Sigmoid colon (tissue), 7 donors: ENCODE measurements around the gene UNC119B. TPM values are rescaled to one million over a fixed set of nuclear protein-coding genes. Genes with fewer than 3 reads are reported as not detected.

Experiments used
- DNase-seq: peaks from one replicate; pipeline ENCODE4 v3.0.0-alpha.2; 2019
- H3K27ac ChIP-seq, 4 donors: fragments of 200-600 bp; sonication (generic); one replicate each; pipeline ENCODE4 v1.5.1; 2016 to 2019; ENCODE audit warnings: mild to moderate bottlenecking in 1 of 4
- H3K27me3 ChIP-seq, 3 donors: fragments of 200-600 bp; sonication (generic); one replicate each; pipeline ENCODE4 v1.5.1; 2019; ENCODE audit warnings: mild to moderate bottlenecking in 1 of 3
- H3K36me3 ChIP-seq, 4 donors: fragments of 200-600 bp; sonication (generic); one replicate each; pipeline ENCODE4 v1.5.1; 2016 to 2019
- H3K4me1 ChIP-seq, 4 donors: fragments of 200-600 bp; sonication (generic); one replicate each; pipeline ENCODE4 v1.5.1; 2017 to 2019
- H3K4me3 ChIP-seq, 4 donors: fragments of 200-600 bp; sonication (generic); one replicate each; pipeline ENCODE4 v1.5.1; 2017 to 2019; ENCODE audit warnings: mild to moderate bottlenecking in 2 of 4, moderate library complexity in 1 of 4
- H3K9me3 ChIP-seq, 4 donors: fragments of 200-600 bp in 3 of 4; sonication (generic) in 3 of 4; one replicate each; pipeline versions ENCODE4 v1.5.1 to v1.6.1; 2013 to 2019
- EP300 ChIP-seq, 4 donors: sonication (generic); formaldehyde crosslinking; IDR thresholded peaks; one replicate each; pipeline ENCODE4 v1.6.1; 2017; ENCODE audit warnings: antibody characterized with exemption in 4 of 4
- POLR2A ChIP-seq, 2 donors: fragments of 450-650 bp; IDR thresholded peaks; one replicate each; pipeline ENCODE4 v1.6.1; 2016; ENCODE audit warnings: antibody characterized with exemption in 2 of 2, mild to moderate bottlenecking in 2 of 2, moderate library complexity in 2 of 2
- POLR2AphosphoS5 ChIP-seq, 4 donors: sonication (generic); formaldehyde crosslinking; IDR thresholded peaks; one replicate each; pipeline ENCODE4 v1.6.1; 2017; ENCODE audit warnings: antibody characterized with exemption in 4 of 4
- WGBS, 2 donors: extraction: QIAGEN DNeasy Blood & Tissue Kit; methylation state at CpG; one replicate each; pipeline ENCODE4 v1.1.7; 2013; 5-methylcytosine and 5-hydroxymethylcytosine counted together
- intact Hi-C: fragments of 100-400 bp; cut with DNase I; formaldehyde crosslinking; loops from one replicate; pipeline ENCODE4 v1.15.1; 2023
- polyA plus RNA-seq, 3 donors: library from polyadenylated mRNA; stranded (reverse); fragments of 200-250 nt; gene quantifications; one replicate each; pipeline ENCODE4 v1.2.3, GENCODE V29; 2013
- total RNA-seq, 4 donors: library from RNA; depleted of rRNA; stranded (reverse); fragments of >200 nt; gene quantifications; one replicate each; pipeline ENCODE4 v1.1.0, GENCODE V29; 2016
- TF ChIP-seq, protein P1 (sequence below), 4 experiments: fragments of 450-650 bp in 3 of 4; fragments of 200-600 bp in 1 of 4; IDR thresholded peaks; one replicate each; pipeline ENCODE4 v1.5.1; 2016 to 2019; ENCODE audit warnings: antibody characterized with exemption in 4 of 4, mild to moderate bottlenecking in 3 of 4, moderate library complexity in 2 of 4
- donor health status: healthy with polysubstance abuse.
- donor health status: Bipolar disorder and iron deficiency.
- donor health status: healthy.

Gene UNC119B
- total and polyA plus RNA-seq, 7 donors: 8.4 to 19.3 (median 17.9) TPM

DNA sequence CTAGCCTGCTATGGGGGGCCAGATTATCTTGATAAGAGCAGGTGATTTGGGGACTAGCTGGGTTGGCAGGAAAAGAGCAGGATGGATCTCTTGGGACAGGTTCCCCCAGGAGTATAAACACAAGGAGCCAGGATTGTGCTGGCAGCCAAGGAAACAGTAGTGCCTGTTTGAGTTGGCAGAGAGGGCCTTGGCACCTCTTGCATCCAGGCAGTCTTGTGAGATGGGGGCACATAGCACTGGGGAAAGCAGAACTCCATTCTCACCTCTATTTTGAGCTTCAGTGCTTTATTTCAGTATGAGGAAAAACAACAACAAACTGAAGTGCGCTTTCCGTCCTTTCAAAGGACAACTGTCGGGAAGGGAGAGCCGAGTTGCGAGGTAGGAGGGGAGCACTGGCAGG, 9.4 kb upstream of the UNC119B start:
- no peaks in the 10 kb centered on the region for H3K27me3 ChIP-seq
- H3K9me3 ChIP-seq: no peaks in the 10 kb centered on the region
- H3K4me3 ChIP-seq: no peak overlapping the region
- H3K36me3 ChIP-seq: peaks cover 3 to 78% (median 27%) of the 10 kb centered on the region in 4 donors
- intact Hi-C loops: no loop called here
- no peak overlapping the region for H3K27ac ChIP-seq
- TF ChIP-seq POLR2AphosphoS5 (IDR thresholded peaks at IDR 0.05) (no peak), POLR2A (IDR thresholded peaks at IDR 0.05) (no peak), EP300 (IDR thresholded peaks at IDR 0.05) (no peak)
- TF ChIP-seq, protein P1, sequence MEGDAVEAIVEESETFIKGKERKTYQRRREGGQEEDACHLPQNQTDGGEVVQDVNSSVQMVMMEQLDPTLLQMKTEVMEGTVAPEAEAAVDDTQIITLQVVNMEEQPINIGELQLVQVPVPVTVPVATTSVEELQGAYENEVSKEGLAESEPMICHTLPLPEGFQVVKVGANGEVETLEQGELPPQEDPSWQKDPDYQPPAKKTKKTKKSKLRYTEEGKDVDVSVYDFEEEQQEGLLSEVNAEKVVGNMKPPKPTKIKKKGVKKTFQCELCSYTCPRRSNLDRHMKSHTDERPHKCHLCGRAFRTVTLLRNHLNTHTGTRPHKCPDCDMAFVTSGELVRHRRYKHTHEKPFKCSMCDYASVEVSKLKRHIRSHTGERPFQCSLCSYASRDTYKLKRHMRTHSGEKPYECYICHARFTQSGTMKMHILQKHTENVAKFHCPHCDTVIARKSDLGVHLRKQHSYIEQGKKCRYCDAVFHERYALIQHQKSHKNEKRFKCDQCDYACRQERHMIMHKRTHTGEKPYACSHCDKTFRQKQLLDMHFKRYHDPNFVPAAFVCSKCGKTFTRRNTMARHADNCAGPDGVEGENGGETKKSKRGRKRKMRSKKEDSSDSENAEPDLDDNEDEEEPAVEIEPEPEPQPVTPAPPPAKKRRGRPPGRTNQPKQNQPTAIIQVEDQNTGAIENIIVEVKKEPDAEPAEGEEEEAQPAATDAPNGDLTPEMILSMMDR (IDR thresholded peaks at IDR 0.05): no peak
- 97% methylated on average over 5 of the region's 5 CpGs for WGBS, 2 donors
- no peaks in the 10 kb centered on the region for H3K4me1 ChIP-seq
- no peak for DNase-seq

DNA sequence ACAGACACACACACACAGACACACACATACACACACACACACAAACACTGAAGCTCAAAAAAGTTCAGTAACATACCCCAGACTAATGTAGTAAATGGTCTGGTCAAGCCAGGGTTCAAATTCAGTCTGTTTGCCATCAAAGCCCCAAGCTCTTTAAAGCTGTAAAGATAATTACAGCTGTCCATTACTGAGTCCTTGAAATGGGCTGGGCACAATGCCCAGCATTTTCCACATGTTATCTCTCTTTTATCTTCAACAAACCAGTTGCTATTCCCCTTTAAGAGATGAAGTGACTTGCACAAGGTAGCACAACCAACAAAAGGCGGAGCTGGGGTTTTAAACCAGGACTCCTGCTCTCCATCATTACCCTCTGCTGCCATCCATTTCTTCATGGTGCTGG, 7.6 kb upstream of the UNC119B start:
- TF ChIP-seq EP300 (IDR thresholded peaks at IDR 0.05): no peak
- intact Hi-C loops: no loop called here
- Histone ChIP-seq H3K36me3 (peaks cover 3 to 61% (median 16%) of the 10 kb centered on the region in 4 donors), H3K27ac (no peak overlapping the region), H3K9me3 (no peaks in the 10 kb centered on the region), H3K4me3 (no peak overlapping the region), H3K4me1 (no peaks in the 10 kb centered on the region), H3K27me3 (no peaks in the 10 kb centered on the region)
- DNase-seq: no peak
- WGBS, 2 donors: 52 to 84% methylated on average over 1 of the region's 1 CpG

DNA sequence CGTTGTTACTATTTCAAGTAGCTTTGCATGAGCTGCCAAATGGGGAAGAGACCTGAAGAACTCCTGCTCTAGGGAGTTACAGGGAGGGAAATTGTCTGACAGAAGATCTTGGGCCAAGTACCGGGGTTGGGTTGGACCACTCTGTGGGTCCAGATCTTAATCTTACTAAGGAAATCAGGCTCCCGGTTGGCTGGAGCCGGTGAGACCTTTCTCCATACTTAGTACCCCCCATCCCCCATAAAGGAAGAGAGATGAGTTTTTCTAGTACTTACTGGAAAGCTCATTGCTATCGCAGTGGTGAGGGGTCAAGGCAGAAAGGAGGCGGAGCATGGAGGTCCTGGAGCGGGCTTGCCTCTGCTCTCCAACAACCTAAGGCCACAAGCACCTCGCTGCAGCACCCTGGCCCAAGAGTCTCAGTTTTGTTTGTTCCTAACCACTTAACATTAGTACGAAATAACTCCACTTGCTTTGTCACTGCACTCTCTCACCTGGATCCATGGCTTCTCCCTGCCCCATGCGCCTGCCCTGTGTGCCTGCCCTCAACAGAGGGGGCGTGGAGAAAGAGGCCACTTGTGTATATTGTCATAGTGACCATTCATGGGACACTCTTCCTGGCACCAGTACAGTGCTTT, 6.8 kb upstream of the UNC119B start:
- H3K27me3 ChIP-seq: no peaks in the 10 kb centered on the region
- no peak overlapping the region for H3K4me3 ChIP-seq
- H3K4me1 ChIP-seq: no peaks in the 10 kb centered on the region
- DNase-seq: no peak
- WGBS, 2 donors: 87 to 94% methylated on average over 11 of the region's 11 CpGs
- peaks cover 2 to 53% (median 12%) of the 10 kb centered on the region in 4 donors for H3K36me3 ChIP-seq
- no peak overlapping the region for H3K27ac ChIP-seq
- intact Hi-C loops: no loop called here
- TF ChIP-seq, protein P1 (IDR thresholded peaks at IDR 0.05): no peak
- no peak for TF ChIP-seq EP300 (IDR thresholded peaks at IDR 0.05)
- TF ChIP-seq POLR2A (IDR thresholded peaks at IDR 0.05): no peak
- no peak for TF ChIP-seq POLR2AphosphoS5 (IDR thresholded peaks at IDR 0.05)
- H3K9me3 ChIP-seq: no peaks in the 10 kb centered on the region

DNA sequence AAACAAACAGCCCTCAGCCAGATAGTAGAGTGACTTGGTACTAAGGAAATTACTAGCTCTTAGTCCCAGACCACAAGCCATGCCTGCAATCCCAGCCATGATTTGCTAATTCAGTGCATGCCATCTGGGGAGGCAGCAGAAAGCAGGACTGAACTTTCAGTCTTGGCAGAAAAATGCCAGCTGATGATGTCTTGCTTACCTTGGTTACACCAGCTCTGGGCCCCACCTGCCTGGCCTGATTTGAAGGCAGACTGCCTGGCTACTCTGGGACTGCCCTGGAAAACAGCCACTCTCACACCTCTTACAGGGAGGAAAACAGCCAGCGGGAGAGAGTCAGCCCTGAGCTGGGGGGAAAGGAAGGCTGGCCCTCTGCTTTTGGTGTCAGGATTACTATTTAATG, 4.6 kb upstream of the UNC119B start:
- 93 to 96% methylated on average over 1 of the region's 1 CpG for WGBS, 2 donors
- Histone ChIP-seq H3K9me3 (no peaks in the 10 kb centered on the region), H3K4me3 (no peak overlapping the region), H3K27me3 (no peaks in the 10 kb centered on the region), H3K4me1 (peaks cover 0 to 7% (median 6%) of the 10 kb centered on the region in 4 donors), H3K27ac (no peak overlapping the region), H3K36me3 (peaks cover 0 to 31% (median 7%) of the 10 kb centered on the region in 4 donors)
- TF ChIP-seq, protein P1 (IDR thresholded peaks at IDR 0.05): no peak
- no peak for TF ChIP-seq EP300 (IDR thresholded peaks at IDR 0.05)
- TF ChIP-seq POLR2A (IDR thresholded peaks at IDR 0.05): no peak
- TF ChIP-seq POLR2AphosphoS5 (IDR thresholded peaks at IDR 0.05): no peak
- no peak for DNase-seq
- intact Hi-C loops: no loop called here

DNA sequence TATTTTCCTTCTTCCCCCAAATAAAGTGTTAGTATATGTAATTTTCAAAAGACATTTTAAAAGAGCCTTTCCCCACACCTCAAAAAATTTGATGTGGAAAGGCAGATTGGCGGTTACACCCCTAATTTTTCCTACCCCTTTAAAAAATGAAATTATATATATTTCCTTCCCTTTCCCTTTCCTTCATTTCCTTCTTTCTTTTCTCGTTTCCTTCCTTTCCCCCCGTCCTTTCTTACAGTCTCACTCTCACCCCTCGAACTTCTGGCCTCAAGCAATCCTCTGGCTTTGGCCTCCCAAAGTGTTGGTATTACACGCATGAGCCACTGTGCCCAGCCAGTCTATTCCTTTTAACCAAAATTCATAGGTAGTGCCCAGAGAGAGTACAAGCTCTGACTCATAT, 4.2 kb upstream of the UNC119B start:
- intact Hi-C loops: no loop called here
- Histone ChIP-seq H3K36me3 (peaks cover 0 to 27% (median 6%) of the 10 kb centered on the region in 4 donors), H3K9me3 (no peaks in the 10 kb centered on the region), H3K4me1 (peaks cover 0 to 11% (median 8%) of the 10 kb centered on the region in 4 donors), H3K27me3 (no peaks in the 10 kb centered on the region), H3K27ac (no peak overlapping the region), H3K4me3 (no peak overlapping the region)
- DNase-seq: no peak
- WGBS, 2 donors: 77 to 90% methylated on average over 5 of the region's 5 CpGs
- no peak for TF ChIP-seq EP300 (IDR thresholded peaks at IDR 0.05)
- TF ChIP-seq, protein P1 (IDR thresholded peaks at IDR 0.05): no peak
- TF ChIP-seq POLR2AphosphoS5 (IDR thresholded peaks at IDR 0.05): no peak
- no peak for TF ChIP-seq POLR2A (IDR thresholded peaks at IDR 0.05)
